Middle frontal gyrus (tissue), 1 donor: ENCODE data around the gene RPRD2.
"Not testable (repeated sequence)": the region's sequence is repeated elsewhere in the genome, so short reads cannot be mapped to it uniquely, and the experiment has no call there.

Source experiments
- DNase-seq: peaks from one replicate; pipeline ENCODE4 v3.0.0-alpha.2; 2015; ENCODE audit warnings: low spot score; ENCODE audit errors: extremely low spot score

Gene RPRD2

GRCh38 chr1:150363426-150364230 lies at the start of gene RPRD2:
RPRD2 (plus strand) TSS chr1:150364147; CDS start chr1:150364715, 568 bp downstream.
- DNase-seq = peak; percentile 99

- DNase-seq = not testable (repeated sequence)
These were observed 49.3 kb upstream of the RPRD2 start for GRCh38 chr1:150314691-150315090.

- no peak for DNase-seq
These were observed 43.3 kb upstream of the RPRD2 start for GRCh38 chr1:150320667-150320978.

- no peak for DNase-seq
These were observed 42.2 kb upstream of the RPRD2 start for GRCh38 chr1:150321826-150322166.

GRCh38 chr1:150322310-150322709 lies 41.6 kb upstream of the RPRD2 start:
- DNase-seq = no peak

GRCh38 chr1:150332651-150333290 lies 31.2 kb upstream of the RPRD2 start:
- DNase-seq = no peak

GRCh38 chr1:150346316-150346715 lies 17.6 kb upstream of the RPRD2 start:
- DNase-seq = no peak

- DNase-seq = no peak
These were observed 11.1 kb upstream of the RPRD2 start for GRCh38 chr1:150352866-150353265.

- DNase-seq = no peak
These were observed 1.1 kb upstream of the RPRD2 start for GRCh38 chr1:150362721-150363425.

GRCh38 chr1:150364231-150365003 lies 470 bp downstream of the RPRD2 start:
- peak; percentile 73 for DNase-seq

- no peak for DNase-seq
These were observed 2.0 kb downstream of the RPRD2 start for GRCh38 chr1:150365941-150366340.

GRCh38 chr1:150366416-150367296 lies 2.7 kb downstream of the RPRD2 start:
- no peak for DNase-seq

GRCh38 chr1:150371110-150371509 lies 7.2 kb downstream of the RPRD2 start:
- no peak for DNase-seq

- DNase-seq = no peak
These were observed 8.6 kb downstream of the RPRD2 start for GRCh38 chr1:150372580-150372979.

- DNase-seq = no peak
These were observed 12.2 kb downstream of the RPRD2 start for GRCh38 chr1:150376110-150376509.

GRCh38 chr1:150383631-150384324 lies 19.8 kb downstream of the RPRD2 start:
- DNase-seq = no peak

- DNase-seq = no peak
These were observed 21.8 kb downstream of the RPRD2 start for GRCh38 chr1:150385537-150386445.

- no peak for DNase-seq
These were observed 22.6 kb downstream of the RPRD2 start for GRCh38 chr1:150386592-150386991.

- DNase-seq = no peak
These were observed 23.3 kb downstream of the RPRD2 start for GRCh38 chr1:150387200-150387599.
